Upper lobe of left lung (tissue), 4 donors: ENCODE data around the gene ASIC4.

Source experiments
- EP300 ChIP-seq, 4 donors: sonication (generic); formaldehyde crosslinking; IDR thresholded peaks; one replicate each; pipeline ENCODE4 v1.5.1; 2017; ENCODE audit warnings: antibody characterized with exemption in 4 of 4, control low read depth in 2 of 4
- POLR2A ChIP-seq, 4 donors: fragments of 450-650 bp; IDR thresholded peaks; one replicate each; pipeline ENCODE4 v1.5.1; 2016 to 2017; ENCODE audit warnings: antibody characterized with exemption in 4 of 4, mild to moderate bottlenecking in 2 of 4
- POLR2AphosphoS5 ChIP-seq, 2 donors: sonication (generic); formaldehyde crosslinking; IDR thresholded peaks; one replicate each; pipeline ENCODE4 v1.5.1; 2017; ENCODE audit warnings: antibody characterized with exemption in 2 of 2
- TF ChIP-seq, protein P1 (sequence below), 6 experiments: fragments of 450-650 bp in 4 of 6; fragments of 200-600 bp in 2 of 6; sonication (generic) in 2 of 6; IDR thresholded peaks; one replicate each; pipeline ENCODE4 v1.5.1; 2016 to 2019; ENCODE audit warnings: antibody characterized with exemption in 6 of 6

DNA sequence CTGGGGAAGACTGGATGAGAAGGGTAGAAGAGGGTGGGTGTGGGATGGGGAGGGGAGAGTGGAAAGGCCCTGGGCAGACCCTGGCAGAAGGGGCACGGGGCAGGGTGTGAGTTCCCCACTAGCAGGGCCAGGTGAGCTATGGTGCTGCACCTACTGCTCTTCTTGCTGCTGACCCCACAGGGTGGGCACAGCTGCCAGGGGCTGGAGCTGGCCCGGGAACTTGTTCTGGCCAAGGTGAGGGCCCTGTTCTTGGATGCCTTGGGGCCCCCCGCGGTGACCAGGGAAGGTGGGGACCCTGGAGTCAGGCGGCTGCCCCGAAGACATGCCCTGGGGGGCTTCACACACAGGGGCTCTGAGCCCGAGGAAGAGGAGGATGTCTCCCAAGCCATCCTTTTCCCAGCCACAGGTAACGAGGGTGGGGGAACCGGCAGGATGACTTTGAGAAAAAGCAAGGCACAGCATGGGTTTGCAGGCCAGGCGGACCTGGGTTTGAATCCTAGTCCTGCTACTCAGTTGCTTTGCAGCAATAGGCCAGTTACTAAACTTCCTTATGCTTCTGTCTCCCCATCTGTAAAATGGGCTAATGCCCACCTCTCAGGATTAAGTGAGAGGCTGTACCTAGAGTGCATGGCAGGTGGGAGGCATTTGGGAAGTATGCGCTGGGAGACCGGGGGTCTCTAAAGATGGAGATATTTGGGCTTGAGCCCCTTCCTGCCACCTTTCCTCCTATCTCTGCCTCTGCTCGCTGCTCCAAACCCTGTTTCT lies 58.1 kb downstream of the ASIC4 start, which contains the start of gene INHA:
- TF ChIP-seq, protein P1, sequence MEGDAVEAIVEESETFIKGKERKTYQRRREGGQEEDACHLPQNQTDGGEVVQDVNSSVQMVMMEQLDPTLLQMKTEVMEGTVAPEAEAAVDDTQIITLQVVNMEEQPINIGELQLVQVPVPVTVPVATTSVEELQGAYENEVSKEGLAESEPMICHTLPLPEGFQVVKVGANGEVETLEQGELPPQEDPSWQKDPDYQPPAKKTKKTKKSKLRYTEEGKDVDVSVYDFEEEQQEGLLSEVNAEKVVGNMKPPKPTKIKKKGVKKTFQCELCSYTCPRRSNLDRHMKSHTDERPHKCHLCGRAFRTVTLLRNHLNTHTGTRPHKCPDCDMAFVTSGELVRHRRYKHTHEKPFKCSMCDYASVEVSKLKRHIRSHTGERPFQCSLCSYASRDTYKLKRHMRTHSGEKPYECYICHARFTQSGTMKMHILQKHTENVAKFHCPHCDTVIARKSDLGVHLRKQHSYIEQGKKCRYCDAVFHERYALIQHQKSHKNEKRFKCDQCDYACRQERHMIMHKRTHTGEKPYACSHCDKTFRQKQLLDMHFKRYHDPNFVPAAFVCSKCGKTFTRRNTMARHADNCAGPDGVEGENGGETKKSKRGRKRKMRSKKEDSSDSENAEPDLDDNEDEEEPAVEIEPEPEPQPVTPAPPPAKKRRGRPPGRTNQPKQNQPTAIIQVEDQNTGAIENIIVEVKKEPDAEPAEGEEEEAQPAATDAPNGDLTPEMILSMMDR (IDR thresholded peaks at IDR 0.05), result no peak
- no peak for TF ChIP-seq POLR2A (IDR thresholded peaks at IDR 0.05)
- no peak for TF ChIP-seq EP300 (IDR thresholded peaks at IDR 0.05)
- TF ChIP-seq POLR2AphosphoS5 (IDR thresholded peaks at IDR 0.05), result no peak
